Activated CD4-positive, alpha-beta memory T cell treated with anti-CD3 and anti-CD28 coated beads for 36 hours (primary cell): ENCODE data around the gene KCNIP2. TPM values are rescaled to one million over a fixed set of nuclear protein-coding genes. Genes with fewer than 3 reads are reported as not detected.
A peak's percentile ranks its signal among the peaks of the same experiment; 100 is the strongest.

ENCODE experiments used
- CTCF ChIA-PET: fragments of 350-600 bp; sonication (Branson Sonifier 250); formaldehyde crosslinking; loops from one replicate; lab custom pipeline; 2021; ENCODE audit warnings: antibody characterized with exemption, inconsistent platforms; lab: Charles Lee
- POLR2A ChIA-PET: fragments of 350-600 bp; sonication (Branson Sonifier 250); formaldehyde crosslinking; loops from one replicate; lab custom pipeline; 2021; ENCODE audit warnings: antibody characterized with exemption; lab: Charles Lee
- DNase-seq: peaks from one replicate; pipeline ENCODE4 v3.0.0-alpha.2; 2020
- H3K27ac Mint-ChIP-seq: one replicate; pipeline ENCODE4 v1.8.0; 2021; ENCODE audit warnings: mixed read lengths
- H3K27me3 Mint-ChIP-seq: one replicate; pipeline ENCODE4 v1.8.0; 2021; ENCODE audit warnings: mixed read lengths
- H3K36me3 Mint-ChIP-seq: one replicate; pipeline ENCODE4 v1.8.0; 2021; ENCODE audit warnings: mixed read lengths
- H3K4me1 Mint-ChIP-seq: one replicate; pipeline ENCODE4 v1.8.0; 2021; ENCODE audit warnings: low read depth, mixed read lengths
- H3K4me3 Mint-ChIP-seq: one replicate; pipeline ENCODE4 v1.8.0; 2021; ENCODE audit warnings: mild to moderate bottlenecking, mixed read lengths
- H3K9me3 Mint-ChIP-seq: one replicate; pipeline ENCODE4 v1.8.0; 2021; ENCODE audit warnings: mixed read lengths
- intact Hi-C: fragments of 100-400 bp; cut with micrococcal nuclease; formaldehyde crosslinking; loops from one replicate; pipeline ENCODE4 v1.15.1; 2023
- total RNA-seq, 2 experiments: library from RNA; stranded (reverse); gene quantifications; one replicate each; pipeline ENCODE4 v1.2.3, GENCODE V29; 2021

KCNIP2 gene
- total RNA-seq, 2 experiments from 2014 or later, result 1.4 to 1.8 TPM

GRCh38 chr10:101834341-101834740, 9.3 kb downstream of the KCNIP2 start:
- ChIA-PET CTCF (interaction anchor here (1.9 kb wide), 1 partner anchor 54 kb away, joined by 8 read pairs; no protein-coding TSS in a partner anchor), POLR2A (no interaction called here)
- Mint-ChIP-seq H3K36me3 (no peaks in the 10 kb centered on the region), H3K4me3 (no peak overlapping the region), H3K4me1 (peaks cover 64% of the 10 kb centered on the region), H3K27me3 (no peaks in the 10 kb centered on the region), H3K9me3 (no peaks in the 10 kb centered on the region), H3K27ac (peak overlapping the region; percentile 13)
- intact Hi-C loops, result loop anchor here (5.0 kb wide), 1 partner anchor 298 kb away; the partner anchor contains the start of gene PPRC1
- peak; percentile 43 for DNase-seq

- Mint-ChIP-seq H3K4me3 (no peak overlapping the region), H3K27ac (no peak overlapping the region), H3K27me3 (no peaks in the 10 kb centered on the region), H3K36me3 (no peaks in the 10 kb centered on the region), H3K4me1 (peaks cover 59% of the 10 kb centered on the region), H3K9me3 (no peaks in the 10 kb centered on the region)
- POLR2A ChIA-PET, result interaction anchor here (2.7 kb wide), 1 partner anchor 15 kb away, joined by 15 read pairs; the partner anchor contains the start of gene OGA
- intact Hi-C loops, result loop anchor here (5.0 kb wide), 1 partner anchor 299 kb away; the partner anchor contains the start of gene PPRC1
- CTCF ChIA-PET, result interaction anchor here (1.5 to 1.6 kb wide), 2 partner anchors 8 to 15 kb away, joined by 5 read pairs; partner anchors contain the start of gene OGA
- peak; percentile 33 for DNase-seq
Measured at GRCh38 chr10:101833466-101833865, 10.1 kb downstream of the KCNIP2 start.

DNA sequence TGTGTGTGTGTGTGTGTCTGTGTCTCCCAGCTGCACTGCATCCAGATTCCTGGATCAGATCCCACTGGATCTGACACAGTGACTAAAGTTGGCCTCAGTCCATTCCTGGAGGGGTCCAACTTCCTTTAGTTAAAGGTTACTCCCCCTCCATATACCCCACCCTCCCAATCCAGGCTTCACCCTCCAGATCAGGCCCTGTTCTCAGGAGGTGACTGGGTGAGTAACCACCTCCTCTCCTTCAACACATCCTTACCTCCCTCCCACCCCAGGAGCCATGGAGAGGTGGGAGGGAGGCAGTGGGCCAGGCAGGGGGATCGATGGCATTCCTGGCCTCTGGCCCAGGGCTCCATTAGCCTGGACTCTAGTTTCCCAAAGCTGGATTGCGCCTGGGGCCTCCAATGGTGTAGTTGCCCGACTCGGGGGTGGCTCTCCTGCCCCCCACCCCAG, 11.3 kb downstream of the KCNIP2 start:
- H3K4me1 Mint-ChIP-seq, result peaks cover 59% of the 10 kb centered on the region
- no peaks in the 10 kb centered on the region for H3K9me3 Mint-ChIP-seq
- H3K27ac Mint-ChIP-seq, result peak overlapping the region; percentile 86
- ChIA-PET POLR2A (interaction anchor here (0.6 to 2.7 kb wide), 2 partner anchors 14 to 242 kb away, joined by 3 to 15 read pairs; partner anchors contain the start of gene OGA), CTCF (interaction anchor here (0.9 to 3.5 kb wide), 5 partner anchors 8 to 14 kb away, joined by 3 to 22 read pairs (median 5); partner anchors contain the start of genes KCNIP2 and OGA)
- intact Hi-C loops, result loop anchor here (5.0 kb wide), 1 partner anchor 300 kb away; the partner anchor contains the start of gene PPRC1
- no peak overlapping the region for H3K4me3 Mint-ChIP-seq
- H3K27me3 Mint-ChIP-seq, result no peaks in the 10 kb centered on the region
- no peaks in the 10 kb centered on the region for H3K36me3 Mint-ChIP-seq
- DNase-seq, result no peak

DNA sequence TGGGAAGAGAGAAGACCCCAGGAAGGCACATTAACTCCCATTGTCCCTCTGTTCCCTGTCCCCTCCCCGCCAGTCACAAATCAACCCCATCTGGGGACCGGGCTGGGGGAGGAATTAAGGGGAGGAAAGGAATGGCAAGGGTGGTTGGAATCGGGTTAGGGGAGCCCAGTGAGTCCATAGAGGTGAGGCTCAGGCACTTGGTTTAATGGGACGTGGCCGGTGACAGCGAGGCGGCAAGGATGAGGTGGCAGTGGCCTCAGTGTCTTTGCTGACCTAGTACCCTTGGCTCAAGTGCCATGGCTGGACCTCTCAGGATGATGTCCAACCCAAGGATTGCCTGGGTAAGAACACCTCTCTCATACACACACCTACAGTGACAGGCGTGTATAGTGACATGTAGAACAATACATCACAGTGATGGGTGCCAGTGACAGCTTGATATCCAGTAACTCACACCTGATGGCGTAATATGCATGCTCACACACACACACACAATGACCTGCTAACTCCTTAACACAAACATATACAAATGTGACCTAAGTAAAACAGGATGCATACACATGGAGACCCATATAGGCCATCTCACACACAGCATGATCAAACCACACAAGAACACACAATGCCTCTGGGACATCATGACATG, 12.3 kb downstream of the KCNIP2 start:
- intact Hi-C loops, result loop anchor here (1.0 to 5.0 kb wide), 3 partner anchors 12 to 301 kb away; partner anchors contain the start of gene PPRC1
- Mint-ChIP-seq H3K9me3 (no peaks in the 10 kb centered on the region), H3K36me3 (no peaks in the 10 kb centered on the region), H3K4me3 (peak overlapping the region; percentile 75), H3K27ac (peak overlapping the region; percentile 86), H3K4me1 (peaks cover 57% of the 10 kb centered on the region), H3K27me3 (no peaks in the 10 kb centered on the region)
- DNase-seq, result no peak
- CTCF ChIA-PET, result interaction anchor here (3.5 kb wide), 1 partner anchor 9 kb away, joined by 22 read pairs; no protein-coding TSS in a partner anchor
- POLR2A ChIA-PET, result interaction anchor here (2.7 kb wide), 1 partner anchor 13 kb away, joined by 15 read pairs; the partner anchor contains the start of gene OGA

DNA sequence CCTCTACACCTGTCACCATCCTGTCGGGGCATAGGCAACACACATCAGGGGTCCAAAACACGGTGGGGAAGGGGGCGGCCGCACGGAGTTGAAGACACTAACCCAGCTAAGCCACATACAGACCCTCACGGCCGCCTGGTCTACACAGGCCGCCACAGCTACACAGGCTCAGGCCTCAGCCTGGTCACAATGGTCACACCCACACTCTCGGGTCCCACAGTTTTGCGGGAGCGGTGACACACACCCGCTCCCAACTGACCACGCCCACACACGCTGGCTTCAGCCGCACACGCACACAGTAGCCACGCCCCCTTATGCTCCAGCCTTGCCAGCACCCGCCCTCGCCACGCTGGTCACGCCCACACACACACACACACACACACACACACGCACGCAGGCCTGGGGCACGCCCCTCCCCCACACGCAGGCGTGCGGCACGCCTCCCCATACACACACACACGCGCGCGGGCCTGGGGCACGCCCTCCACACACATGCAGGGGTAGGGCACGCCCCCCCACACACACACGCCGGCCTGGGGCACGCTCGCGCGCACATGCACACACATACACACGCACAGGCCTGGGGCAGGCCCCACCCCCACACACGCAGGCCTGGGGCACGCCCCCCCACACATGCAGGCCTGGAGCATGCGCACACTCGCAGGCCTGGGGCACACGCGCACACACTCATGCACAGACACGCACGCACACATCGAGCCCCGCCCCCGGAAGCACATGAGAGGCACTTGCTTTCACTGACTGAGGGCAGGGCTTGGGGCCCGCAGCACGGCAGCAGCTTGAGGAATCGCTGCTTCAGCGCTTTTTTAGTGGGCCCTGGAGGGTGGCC, 13.1 kb downstream of the KCNIP2 start:
- CTCF ChIA-PET, result interaction anchor here (1.3 to 3.5 kb wide), 2 partner anchors 10 to 12 kb away, joined by 3 to 22 read pairs; partner anchors contain the start of gene OGA
- POLR2A ChIA-PET, result interaction anchor here (1.4 to 3.9 kb wide), 3 partner anchors 11 to 12 kb away, joined by 6 to 40 read pairs (median 15); partner anchors contain the start of gene OGA
- no peaks in the 10 kb centered on the region for H3K9me3 Mint-ChIP-seq
- peak overlapping the region; percentile 75 for H3K4me3 Mint-ChIP-seq
- intact Hi-C loops, result loop anchor here (1.0 to 5.0 kb wide), 3 partner anchors 11 to 302 kb away; partner anchors contain the start of gene PPRC1
- DNase-seq, result peak; percentile 93
- H3K4me1 Mint-ChIP-seq, result peaks cover 52% of the 10 kb centered on the region
- peak overlapping the region; percentile 86 for H3K27ac Mint-ChIP-seq
- no peaks in the 10 kb centered on the region for H3K36me3 Mint-ChIP-seq
- no peaks in the 10 kb centered on the region for H3K27me3 Mint-ChIP-seq

DNA sequence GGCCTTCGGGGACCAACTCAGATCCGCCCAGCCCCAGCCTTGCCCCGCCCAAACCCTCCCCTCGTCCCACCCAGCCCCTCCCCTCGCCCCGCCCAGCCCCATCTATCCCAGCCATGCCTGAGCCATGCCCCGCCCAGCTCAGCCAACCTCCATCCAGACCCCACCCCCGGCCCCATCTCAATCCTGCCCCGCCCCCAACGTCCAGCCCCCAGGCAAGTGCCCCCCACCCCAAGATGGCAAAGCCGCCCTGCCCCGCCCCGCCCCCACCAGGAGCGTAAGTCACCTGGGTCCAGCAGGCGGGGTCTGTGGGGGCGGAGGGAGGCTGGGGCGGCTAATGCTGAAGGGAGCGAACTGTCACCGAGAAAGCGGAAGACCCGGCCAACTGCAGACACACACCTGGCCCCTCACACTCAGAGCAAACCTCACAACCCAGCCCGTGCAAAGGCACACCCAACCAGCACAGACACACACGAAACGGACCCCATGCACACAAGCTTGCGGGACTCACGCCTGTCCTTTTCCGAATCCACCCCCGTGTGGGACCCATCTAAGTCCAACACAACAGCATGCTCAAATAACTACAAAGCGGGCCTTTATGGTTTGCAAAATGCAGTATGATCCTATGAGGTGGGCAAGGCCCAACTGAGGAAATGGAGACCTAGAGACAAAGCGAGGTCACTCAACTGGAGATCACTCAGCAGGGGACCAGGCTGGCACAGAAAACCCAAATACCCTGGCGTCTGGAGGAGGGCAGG, 13.9 kb downstream of the KCNIP2 start:
- peak overlapping the region; percentile 75 for H3K4me3 Mint-ChIP-seq
- no peaks in the 10 kb centered on the region for H3K27me3 Mint-ChIP-seq
- ChIA-PET POLR2A (interaction anchor here (1.4 to 3.9 kb wide), 2 partner anchors 11 kb away, joined by 6 to 40 read pairs; partner anchors contain the start of gene OGA), CTCF (interaction anchor here (1.3 to 3.5 kb wide), 2 partner anchors 11 kb away, joined by 3 to 22 read pairs; partner anchors contain the start of gene OGA)
- intact Hi-C loops, result loop anchor here (2.0 to 5.0 kb wide), 2 partner anchors 287 to 303 kb away; partner anchors contain the start of gene PPRC1
- H3K4me1 Mint-ChIP-seq, result peaks cover 46% of the 10 kb centered on the region
- peak; percentile 76 for DNase-seq
- H3K27ac Mint-ChIP-seq, result peak overlapping the region; percentile 86
- no peaks in the 10 kb centered on the region for H3K36me3 Mint-ChIP-seq
- H3K9me3 Mint-ChIP-seq, result no peaks in the 10 kb centered on the region

GRCh38 chr10:101828766-101829551, 14.6 kb downstream of the KCNIP2 start:
- intact Hi-C loops, result no loop called here
- no peaks in the 10 kb centered on the region for H3K36me3 Mint-ChIP-seq
- H3K4me3 Mint-ChIP-seq, result no peak overlapping the region
- H3K27ac Mint-ChIP-seq, result no peak overlapping the region
- no peaks in the 10 kb centered on the region for H3K27me3 Mint-ChIP-seq
- H3K4me1 Mint-ChIP-seq, result peaks cover 38% of the 10 kb centered on the region
- CTCF ChIA-PET, result interaction anchor here (1.3 to 3.5 kb wide), 3 partner anchors 10 to 12 kb away, joined by 3 to 22 read pairs (median 16); partner anchors contain the start of gene OGA
- no peak for DNase-seq
- no peaks in the 10 kb centered on the region for H3K9me3 Mint-ChIP-seq
- POLR2A ChIA-PET, result interaction anchor here (1.4 to 3.9 kb wide), 2 partner anchors 10 to 12 kb away, joined by 6 to 40 read pairs; partner anchors contain the start of gene OGA

GRCh38 chr10:101827919-101828600, 15.5 kb downstream of the KCNIP2 start:
- no peak for DNase-seq
- ChIA-PET POLR2A (interaction anchor here (3.9 kb wide), 1 partner anchor 9 kb away, joined by 40 read pairs; the partner anchor contains the start of gene OGA), CTCF (interaction anchor here (1.3 to 2.4 kb wide), 3 partner anchors 8 to 13 kb away, joined by 4 to 16 read pairs (median 8); partner anchors contain the start of gene OGA)
- H3K27ac Mint-ChIP-seq, result no peak overlapping the region
- no peaks in the 10 kb centered on the region for H3K36me3 Mint-ChIP-seq
- H3K27me3 Mint-ChIP-seq, result no peaks in the 10 kb centered on the region
- H3K4me3 Mint-ChIP-seq, result no peak overlapping the region
- H3K4me1 Mint-ChIP-seq, result peaks cover 30% of the 10 kb centered on the region
- no peaks in the 10 kb centered on the region for H3K9me3 Mint-ChIP-seq
- intact Hi-C loops, result no loop called here

GRCh38 chr10:101826852-101827434, 16.7 kb downstream of the KCNIP2 start:
- intact Hi-C loops, result no loop called here
- Mint-ChIP-seq H3K36me3 (no peaks in the 10 kb centered on the region), H3K27ac (no peak overlapping the region), H3K27me3 (no peaks in the 10 kb centered on the region), H3K4me3 (no peak overlapping the region), H3K9me3 (no peaks in the 10 kb centered on the region), H3K4me1 (peaks cover 23% of the 10 kb centered on the region)
- no peak for DNase-seq
- ChIA-PET CTCF (interaction anchor here (1.3 to 2.4 kb wide), 3 partner anchors 8 to 14 kb away, joined by 4 to 16 read pairs (median 8); partner anchors contain the start of gene OGA), POLR2A (interaction anchor here (3.9 kb wide), 1 partner anchor 8 kb away, joined by 40 read pairs; the partner anchor contains the start of gene OGA)
